Vagina (tissue), 2 donors: ENCODE measurements around the gene NUTM2A.
"Not testable (repeated sequence)": the region's sequence is repeated elsewhere in the genome, so short reads cannot be mapped to it uniquely, and the experiment has no call there.

ENCODE experiments used
- POLR2A ChIP-seq, 2 donors: fragments of 450-650 bp; IDR thresholded peaks; one replicate each; pipeline ENCODE4 v1.6.1; 2017; ENCODE audit warnings: antibody characterized with exemption in 2 of 2, mild to moderate bottlenecking in 2 of 2, moderate library complexity in 2 of 2
- POLR2AphosphoS5 ChIP-seq, 2 donors: sonication (generic); formaldehyde crosslinking; IDR thresholded peaks; one replicate each; pipeline ENCODE4 v1.9.0; 2017; ENCODE audit warnings: antibody characterized with exemption in 2 of 2, mild to moderate bottlenecking in 2 of 2, low read depth in 1 of 2; ENCODE audit not compliant: insufficient read depth in 1 of 2
- TF ChIP-seq, protein P1 (sequence below), 3 experiments: fragments of 450-650 bp in 2 of 3; fragments of 200-600 bp in 1 of 3; sonication (generic) in 1 of 3; IDR thresholded peaks; one replicate each; pipeline ENCODE4 v1.5.1; 2017 to 2019; ENCODE audit warnings: antibody characterized with exemption in 3 of 3, mild to moderate bottlenecking in 2 of 3, moderate library complexity in 2 of 3

DNA sequence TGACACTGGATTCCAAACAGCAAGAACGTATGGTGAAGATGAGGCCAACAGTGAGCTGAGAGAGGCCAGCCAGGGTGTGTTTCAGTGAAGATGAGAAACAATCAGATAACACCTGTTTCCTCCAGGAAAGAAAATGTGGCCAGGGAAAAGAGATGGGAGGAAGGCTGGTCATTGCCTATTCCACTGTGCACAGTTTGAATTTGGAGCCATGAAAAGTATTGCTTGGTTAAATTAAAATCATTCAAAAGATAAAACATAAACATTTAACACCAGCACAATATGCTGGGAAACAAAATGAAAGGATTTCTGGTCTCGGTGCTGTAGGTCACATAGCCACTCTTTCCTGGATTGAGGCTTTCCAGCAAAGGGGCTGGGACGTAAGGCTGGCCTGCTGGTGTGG is at the start of gene NUTM2A:
- TF ChIP-seq, protein P1, sequence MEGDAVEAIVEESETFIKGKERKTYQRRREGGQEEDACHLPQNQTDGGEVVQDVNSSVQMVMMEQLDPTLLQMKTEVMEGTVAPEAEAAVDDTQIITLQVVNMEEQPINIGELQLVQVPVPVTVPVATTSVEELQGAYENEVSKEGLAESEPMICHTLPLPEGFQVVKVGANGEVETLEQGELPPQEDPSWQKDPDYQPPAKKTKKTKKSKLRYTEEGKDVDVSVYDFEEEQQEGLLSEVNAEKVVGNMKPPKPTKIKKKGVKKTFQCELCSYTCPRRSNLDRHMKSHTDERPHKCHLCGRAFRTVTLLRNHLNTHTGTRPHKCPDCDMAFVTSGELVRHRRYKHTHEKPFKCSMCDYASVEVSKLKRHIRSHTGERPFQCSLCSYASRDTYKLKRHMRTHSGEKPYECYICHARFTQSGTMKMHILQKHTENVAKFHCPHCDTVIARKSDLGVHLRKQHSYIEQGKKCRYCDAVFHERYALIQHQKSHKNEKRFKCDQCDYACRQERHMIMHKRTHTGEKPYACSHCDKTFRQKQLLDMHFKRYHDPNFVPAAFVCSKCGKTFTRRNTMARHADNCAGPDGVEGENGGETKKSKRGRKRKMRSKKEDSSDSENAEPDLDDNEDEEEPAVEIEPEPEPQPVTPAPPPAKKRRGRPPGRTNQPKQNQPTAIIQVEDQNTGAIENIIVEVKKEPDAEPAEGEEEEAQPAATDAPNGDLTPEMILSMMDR (IDR thresholded peaks at IDR 0.05), result not testable (repeated sequence)
- TF ChIP-seq POLR2A (IDR thresholded peaks at IDR 0.05); POLR2AphosphoS5 (IDR thresholded peaks at IDR 0.05; ENCODE audit: insufficient read depth in 1 of 2, low read depth in 1 of 2): not testable (repeated sequence)
